H9 (cell line): ENCODE data around the gene VASP. TPM values are rescaled to one million over a fixed set of nuclear protein-coding genes. Genes with fewer than 3 reads are reported as not detected.

Source experiments
- DNase-seq: peaks from one replicate; pipeline ENCODE4 v3.0.0-alpha.2; 2017
- H2AFZ ChIP-seq: one replicate; pipeline ENCODE4 v1.6.1; 2013; ENCODE audit warnings: mild to moderate bottlenecking, low read length, control low read depth, moderate library complexity
- H2AK5ac ChIP-seq: 2 replicates; pipeline ENCODE4 v1.6.1; 2013; ENCODE audit warnings: low read length, control low read depth, mixed read lengths; ENCODE audit not compliant: insufficient read length
- H2BK120ac ChIP-seq: one replicate; pipeline ENCODE4 v1.6.1; 2013; ENCODE audit warnings: low read depth, mild to moderate bottlenecking, low read length, control low read depth, inconsistent platforms; ENCODE audit not compliant: poor library complexity, severe bottlenecking
- H2BK12ac ChIP-seq: 2 replicates; pipeline ENCODE4 v1.6.1; 2013; ENCODE audit warnings: low read length, control low read depth, mixed read lengths, low read depth; ENCODE audit not compliant: insufficient read length
- H2BK15ac ChIP-seq: 2 replicates; pipeline ENCODE4 v1.6.1; 2013; ENCODE audit warnings: low read depth, low read length, control low read depth
- H2BK20ac ChIP-seq: one replicate; pipeline ENCODE4 v1.6.1; 2013; ENCODE audit warnings: low read depth, mild to moderate bottlenecking, low read length, control low read depth, inconsistent platforms; ENCODE audit not compliant: poor library complexity, severe bottlenecking
- H2BK5ac ChIP-seq: 2 replicates; pipeline ENCODE4 v1.6.1; 2013; ENCODE audit warnings: low read length, control low read depth, mixed read lengths; ENCODE audit not compliant: insufficient read length
- H3K14ac ChIP-seq: 2 replicates; pipeline ENCODE4 v1.6.1; 2013; ENCODE audit warnings: low read length, control low read depth; ENCODE audit not compliant: insufficient read depth
- H3K18ac ChIP-seq: 2 replicates; pipeline ENCODE4 v1.6.1; 2013; ENCODE audit warnings: low read depth, mild to moderate bottlenecking, mixed read lengths, low read length, control low read depth; ENCODE audit not compliant: insufficient read length
- H3K23ac ChIP-seq: 2 replicates; pipeline ENCODE4 v1.6.1; 2013; ENCODE audit warnings: low read length, control low read depth, mixed read lengths, low read depth; ENCODE audit not compliant: insufficient read length
- H3K23me2 ChIP-seq: 2 replicates; pipeline ENCODE4 v1.6.1; 2013; ENCODE audit warnings: low read depth, mild to moderate bottlenecking, mixed read lengths, low read length, control low read depth; ENCODE audit not compliant: insufficient read length, poor library complexity, severe bottlenecking
- H3K27ac ChIP-seq: 2 replicates; pipeline ENCODE4 v1.5.1; 2013; ENCODE audit warnings: low read length, control low read depth, mixed read lengths, low read depth; ENCODE audit not compliant: insufficient read length
- H3K27me3 ChIP-seq: 2 replicates; pipeline ENCODE4 v1.6.1; 2013; ENCODE audit warnings: low read length, control low read depth, inconsistent platforms; ENCODE audit not compliant: insufficient read depth
- H3K4ac ChIP-seq: 2 replicates; pipeline ENCODE4 v1.6.1; 2013; ENCODE audit warnings: low read depth, mild to moderate bottlenecking, control low read depth, inconsistent platforms, low read length, moderate library complexity
- H3K4me1 ChIP-seq: 2 replicates; pipeline ENCODE4 v1.6.1; 2013; ENCODE audit warnings: low read length, control low read depth, inconsistent platforms; ENCODE audit not compliant: insufficient read depth
- H3K4me2 ChIP-seq: 2 replicates; pipeline ENCODE4 v1.6.1; 2013; ENCODE audit warnings: low read length, control low read depth, mixed read lengths; ENCODE audit not compliant: insufficient read length, insufficient read depth
- H3K56ac ChIP-seq: 2 replicates; pipeline ENCODE4 v1.6.1; 2013; ENCODE audit warnings: low read depth, mild to moderate bottlenecking, mixed read lengths, low read length, control low read depth; ENCODE audit not compliant: insufficient read length
- H3K79me1 ChIP-seq: 2 replicates; pipeline ENCODE4 v1.6.1; 2013; ENCODE audit warnings: low read depth, mild to moderate bottlenecking, moderate library complexity, low read length, control low read depth, inconsistent platforms; ENCODE audit not compliant: insufficient read depth, poor library complexity, severe bottlenecking
- H3K79me2 ChIP-seq: 2 replicates; pipeline ENCODE4 v1.6.1; 2013; ENCODE audit warnings: low read length, control low read depth, inconsistent platforms; ENCODE audit not compliant: insufficient read depth
- H3K9ac ChIP-seq: 2 replicates; pipeline ENCODE4 v1.6.1; 2013; ENCODE audit warnings: low read length, control low read depth, mixed read lengths; ENCODE audit not compliant: insufficient read length; ENCODE audit errors: extremely low read depth
- H3K9me3 ChIP-seq: one replicate; pipeline ENCODE4 v1.6.1; 2013; ENCODE audit warnings: low read depth, low read length, inconsistent platforms; ENCODE audit not compliant: control insufficient read depth
- H3T11ph ChIP-seq: one replicate; pipeline ENCODE4 v1.6.1; 2013; ENCODE audit warnings: mild to moderate bottlenecking, low read length, control low read depth, inconsistent platforms
- H4K20me1 ChIP-seq: one replicate; pipeline ENCODE4 v1.6.1; 2013; ENCODE audit not compliant: control insufficient read depth, insufficient read length, insufficient read depth
- H4K5ac ChIP-seq: 2 replicates; pipeline ENCODE4 v1.6.1; 2013; ENCODE audit warnings: low read depth, mild to moderate bottlenecking, mixed read lengths, low read length, control low read depth; ENCODE audit not compliant: insufficient read length
- H4K8ac ChIP-seq: replicated peaks from 2 replicates; pipeline ENCODE4 v1.6.1; 2013; ENCODE audit warnings: low read length, control low read depth, mixed read lengths, low read depth; ENCODE audit not compliant: insufficient read length
- H4K91ac ChIP-seq: 2 replicates; pipeline ENCODE4 v1.6.1; 2013; ENCODE audit warnings: low read depth, mild to moderate bottlenecking, moderate library complexity, mixed read lengths, low read length, control low read depth; ENCODE audit not compliant: insufficient read length
- H3K27ac Mint-ChIP-seq, 3 experiments: 2 replicates in 2 of 3; 3 replicates in 1 of 3; pipeline ENCODE4 v1.8.0; 2020 to 2021; ENCODE audit warnings: mixed read lengths in 3 of 3, mild to moderate bottlenecking in 1 of 3, moderate library complexity in 1 of 3
- H3K27me3 Mint-ChIP-seq: 2 replicates; pipeline ENCODE4 v1.8.0; 2021; ENCODE audit warnings: low read depth, mild to moderate bottlenecking, moderate library complexity, mixed read lengths
- H3K36me3 Mint-ChIP-seq, 3 experiments: 2 replicates in 2 of 3; 3 replicates in 1 of 3; pipeline ENCODE4 v1.8.0; 2020 to 2021; ENCODE audit warnings: low read depth in 3 of 3, mixed read lengths in 3 of 3; ENCODE audit not compliant: insufficient read depth in 1 of 3
- H3K4me1 Mint-ChIP-seq, 2 experiments: 2 replicates each; pipeline ENCODE4 v1.8.0; 2020; ENCODE audit warnings: mixed read lengths in 2 of 2
- H3K4me3 Mint-ChIP-seq, 2 experiments: 2 replicates in 1 of 2; 3 replicates in 1 of 2; pipeline ENCODE4 v1.8.0; 2020 to 2021; ENCODE audit warnings: mild to moderate bottlenecking in 2 of 2, mixed read lengths in 2 of 2, moderate library complexity in 1 of 2
- H3K9me3 Mint-ChIP-seq, 2 experiments: 2 replicates in 1 of 2; 3 replicates in 1 of 2; pipeline ENCODE4 v1.8.0; 2020; ENCODE audit warnings: mild to moderate bottlenecking in 2 of 2, mixed read lengths in 2 of 2, moderate library complexity in 1 of 2
- CTCF ChIP-seq: fragments of 200-600 bp; sonication (generic); conservative IDR thresholded peaks from 3 replicates; pipeline ENCODE4 v1.8.0; 2021; ENCODE audit warnings: antibody characterized with exemption, mild to moderate bottlenecking
- WGBS: extraction: QIAGEN DNeasy Blood & Tissue Kit; methylation state at CpG from one replicate; pipeline ENCODE4 v1.1.7; 2013; ENCODE audit warnings: missing lambda C conversion rate, low lambda C conversion rate, mixed read lengths; ENCODE audit not compliant: insufficient read length; ENCODE audit errors: extremely low coverage; 5-methylcytosine and 5-hydroxymethylcytosine counted together
- total RNA-seq: library from RNA; stranded (reverse); gene quantifications from 2 replicates; pipeline ENCODE4 v1.2.1, GENCODE V29; 2021

Gene VASP
- total RNA-seq, 1 experiment from 2014 or later: 157 TPM

DNA sequence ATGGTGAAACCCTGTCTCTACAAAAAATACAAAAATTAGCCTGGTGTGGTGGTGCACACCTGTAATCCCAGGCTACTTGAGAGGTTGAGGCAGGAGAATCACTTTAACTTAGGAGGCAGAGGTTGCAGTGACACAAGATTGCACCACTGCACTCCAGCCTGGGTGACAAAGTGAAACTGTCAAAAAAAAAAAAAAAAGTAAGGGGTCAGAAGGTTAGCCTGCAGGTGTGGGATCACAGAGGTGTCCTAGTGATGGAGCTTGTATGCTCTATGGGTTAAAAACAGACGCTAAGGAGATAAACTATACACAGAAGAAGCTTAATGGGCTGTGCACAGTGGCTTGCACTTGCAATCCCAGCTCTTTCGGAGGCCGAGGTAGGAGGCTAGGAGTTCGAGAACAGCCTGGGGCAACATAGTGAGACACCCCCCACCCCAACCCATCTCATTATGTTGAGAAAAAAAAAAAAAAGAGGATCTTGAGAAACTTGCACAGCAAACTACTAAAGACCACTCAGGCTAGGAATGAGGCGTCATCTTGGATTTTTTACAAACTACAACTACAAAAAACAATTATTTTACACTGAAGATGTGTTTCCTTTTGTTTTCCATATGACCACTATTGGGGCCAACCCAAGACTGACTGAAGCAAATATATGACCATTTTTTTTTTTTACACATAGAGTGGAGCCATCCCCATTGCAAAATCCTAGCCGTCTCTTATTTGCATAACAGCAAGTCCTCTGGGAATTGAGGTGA lies 31.6 kb upstream of the VASP start:
- H3K9ac ChIP-seq: no peak overlapping the region
- no peak overlapping the region for H2BK5ac ChIP-seq
- no peak overlapping the region for H3K23ac ChIP-seq
- no peaks in the 10 kb centered on the region for H3K9me3 ChIP-seq
- no peak overlapping the region for H2BK20ac ChIP-seq
- no peak overlapping the region for H2BK12ac ChIP-seq
- H3K27me3 ChIP-seq: no peaks in the 10 kb centered on the region
- peaks cover 4% of the 10 kb centered on the region for H3K23me2 ChIP-seq
- no peaks in the 10 kb centered on the region for H3K79me2 ChIP-seq
- H3K27ac ChIP-seq: no peak overlapping the region
- H2AFZ ChIP-seq: no peak overlapping the region
- Mint-ChIP-seq H3K4me1 (peaks cover 25 to 44% of the 10 kb centered on the region in 2 experiments), H3K27me3 (peaks cover 11% of the 10 kb centered on the region), H3K36me3 (peaks cover 0 to 8% (median 0%) of the 10 kb centered on the region in 3 experiments; a peak in 1 of 7 replicates), H3K9me3 (no peaks in the 10 kb centered on the region), H3K27ac (no peak overlapping the region), H3K4me3 (no peak overlapping the region)
- no peak for TF ChIP-seq CTCF
- no peak overlapping the region for H4K8ac ChIP-seq
- H3K4me1 ChIP-seq: no peaks in the 10 kb centered on the region
- H2BK120ac ChIP-seq: no peak overlapping the region
- no CpG with 5 or more reads among the region's 6 CpGs for WGBS
- H2BK15ac ChIP-seq: no peak overlapping the region
- no peak overlapping the region for H3T11ph ChIP-seq
- H3K79me1 ChIP-seq: no peaks in the 10 kb centered on the region
- no peak overlapping the region for H4K91ac ChIP-seq
- no peaks in the 10 kb centered on the region for H4K20me1 ChIP-seq
- no peak overlapping the region for H3K4ac ChIP-seq
- no peak overlapping the region for H3K14ac ChIP-seq
- no peak overlapping the region for H3K18ac ChIP-seq
- no peak overlapping the region for H3K4me2 ChIP-seq
- H3K56ac ChIP-seq: no peak overlapping the region
- no peak overlapping the region for H2AK5ac ChIP-seq
- DNase-seq: no peak
- H4K5ac ChIP-seq: no peak overlapping the region
